HT-29 (cell line): Measurements from ENCODE around the gene CCL8. TPM values are rescaled to one million over a fixed set of nuclear protein-coding genes. Genes with fewer than 3 reads are reported as not detected.
"Not testable (repeated sequence)": the region's sequence is repeated elsewhere in the genome, so short reads cannot be mapped to it uniquely, and the experiment has no call there.

Source experiments
- DNase-seq: peaks from one replicate; pipeline ENCODE4 v3.0.0-alpha.2; 2015; ENCODE audit warnings: low spot score
- total RNA-seq: library from RNA; depleted of rRNA; stranded (reverse); fragments of >200 nt; shearing (Covaris generic); gene quantifications from 2 replicates; pipeline ENCODE4 v1.2.3, GENCODE V29; 2014

CCL8 gene
- total RNA-seq, 1 experiment from 2014 or later = not detected

GRCh38 chr17:34313164-34313563 is 6.1 kb upstream of the CCL8 start:
- DNase-seq = no peak

DNA sequence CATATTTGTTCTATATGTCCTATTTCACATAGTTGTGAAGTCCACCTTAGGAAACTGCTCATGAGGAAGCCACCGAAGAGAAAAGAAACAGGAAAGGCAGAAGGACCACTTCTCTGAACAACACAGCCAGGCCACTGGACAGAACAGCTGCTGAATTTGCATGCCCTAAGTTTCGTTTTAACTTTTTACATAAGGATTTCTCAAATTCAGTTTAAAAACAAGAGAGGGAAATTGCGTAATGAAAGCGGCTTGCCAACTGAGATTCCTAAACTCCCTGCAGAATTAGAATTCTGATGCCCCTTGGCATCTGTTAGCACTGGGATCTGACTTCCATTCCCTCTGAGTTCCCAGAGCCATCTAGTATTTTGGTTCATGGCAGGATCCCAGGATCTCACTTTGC is 5.0 kb upstream of the CCL8 start:
- DNase-seq = no peak

- DNase-seq = peak; percentile 33
These were observed 761 bp upstream of the CCL8 start for GRCh38 chr17:34318474-34318873.

- DNase-seq = no peak
These were observed 2.7 kb downstream of the CCL8 start for GRCh38 chr17:34321964-34322363.

DNA sequence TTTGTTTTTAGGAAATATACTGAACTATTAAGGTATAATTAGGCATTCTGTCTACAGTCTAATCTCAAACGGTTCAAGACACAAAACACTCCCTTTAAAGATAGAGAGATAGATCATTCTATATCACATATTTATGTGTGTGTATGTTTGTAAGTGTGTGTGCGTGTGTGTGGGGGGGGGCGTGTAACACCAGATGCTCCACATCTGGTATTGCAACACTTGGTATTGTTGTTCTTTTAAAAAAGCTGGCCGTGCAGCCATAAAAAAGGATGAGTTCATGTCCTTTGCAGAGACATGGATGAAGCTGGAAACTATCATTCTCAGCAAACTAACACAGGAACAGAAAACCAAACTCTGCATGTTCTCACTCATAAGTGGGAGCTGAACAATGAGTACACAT is 8.3 kb downstream of the CCL8 start:
- DNase-seq = not testable (repeated sequence)

DNA sequence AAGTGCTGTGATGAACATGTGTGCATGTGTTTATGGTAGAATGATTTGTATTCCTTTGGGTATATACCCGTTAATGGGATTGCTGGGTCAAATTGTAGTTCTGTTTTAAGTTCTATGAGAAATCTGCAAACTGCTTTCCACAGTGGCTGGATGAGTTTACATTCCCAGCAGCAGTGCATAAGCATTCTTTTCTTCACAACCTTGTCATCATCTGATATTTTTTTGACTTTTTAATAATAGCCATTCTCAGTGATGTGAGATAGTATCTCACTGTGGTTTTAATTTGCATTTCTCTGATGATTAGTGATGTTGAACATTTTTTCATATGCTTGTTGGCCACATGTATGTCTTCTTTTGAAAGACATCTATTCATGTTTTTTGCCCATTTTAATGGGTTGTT is 18.5 kb downstream of the CCL8 start:
- DNase-seq = no peak

DNA sequence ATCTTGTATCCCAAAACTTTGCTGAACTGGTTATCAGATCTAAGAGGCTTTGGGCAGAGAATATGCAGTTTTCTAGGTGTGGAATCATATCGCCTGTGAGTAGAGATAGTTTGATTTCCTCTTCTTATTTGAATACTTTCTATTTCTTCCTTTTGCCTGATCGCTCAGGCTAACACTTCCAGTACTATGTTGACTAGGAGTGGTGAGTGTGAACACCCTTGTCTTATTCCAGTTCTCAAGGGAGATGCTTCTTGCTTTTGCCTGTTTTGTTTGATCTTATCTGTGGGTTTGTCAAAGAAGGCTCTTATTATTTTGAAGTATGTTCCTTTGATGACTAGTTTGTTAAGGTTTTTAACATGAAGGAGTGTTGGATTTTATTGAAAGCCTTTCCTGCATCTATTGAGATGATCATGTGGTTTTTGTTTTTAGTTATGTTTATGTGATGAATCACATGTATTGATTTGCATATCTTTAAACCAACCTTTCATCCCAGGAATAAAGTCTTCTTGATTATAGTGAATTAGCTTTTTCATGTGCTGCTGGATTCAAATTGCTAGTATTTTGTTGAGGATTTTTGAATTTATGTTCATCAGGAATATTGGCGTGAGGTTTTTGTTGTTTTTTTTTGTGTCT is 20.0 kb downstream of the CCL8 start:
- DNase-seq = no peak

DNA sequence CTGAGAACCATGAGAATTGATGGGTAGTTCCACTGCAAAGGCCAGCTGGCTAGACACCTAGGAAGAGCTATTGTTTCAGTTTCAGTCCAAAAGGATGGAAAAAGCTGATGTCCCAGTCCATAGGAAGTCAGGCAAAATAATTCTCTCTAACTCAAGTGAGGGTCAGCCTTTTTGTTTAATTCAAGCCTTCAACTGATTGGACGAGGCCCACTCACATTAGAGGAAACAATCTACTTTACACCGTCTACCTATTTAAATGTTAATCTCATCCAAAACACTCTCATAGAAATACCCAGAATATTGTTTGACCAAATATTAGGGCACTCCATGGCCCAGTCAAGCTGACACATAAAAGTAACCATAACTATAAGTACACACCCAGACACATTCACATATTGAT is 22.7 kb downstream of the CCL8 start:
- DNase-seq = no peak

DNA sequence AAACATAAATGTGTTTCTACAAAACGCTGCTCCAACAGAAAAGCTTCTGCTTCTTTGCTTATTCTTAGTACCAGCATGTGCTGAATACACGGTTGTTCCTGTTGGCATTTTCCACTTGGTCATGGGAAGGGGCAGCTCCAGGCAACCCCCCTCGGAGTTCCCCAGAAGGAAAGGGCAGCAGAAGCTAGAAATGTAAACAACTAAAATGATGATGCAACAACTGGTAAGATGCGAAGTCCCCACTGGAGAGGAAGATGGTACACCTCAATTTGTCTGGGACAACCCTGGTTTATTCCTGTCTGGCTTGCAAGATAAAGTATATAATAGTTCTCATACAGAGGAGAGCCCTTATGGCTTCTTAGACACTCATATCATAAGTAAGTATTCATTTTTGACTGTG is 27.8 kb downstream of the CCL8 start:
- DNase-seq = no peak

GRCh38 chr17:34349751-34350150 is 30.5 kb downstream of the CCL8 start:
- no peak for DNase-seq

DNA sequence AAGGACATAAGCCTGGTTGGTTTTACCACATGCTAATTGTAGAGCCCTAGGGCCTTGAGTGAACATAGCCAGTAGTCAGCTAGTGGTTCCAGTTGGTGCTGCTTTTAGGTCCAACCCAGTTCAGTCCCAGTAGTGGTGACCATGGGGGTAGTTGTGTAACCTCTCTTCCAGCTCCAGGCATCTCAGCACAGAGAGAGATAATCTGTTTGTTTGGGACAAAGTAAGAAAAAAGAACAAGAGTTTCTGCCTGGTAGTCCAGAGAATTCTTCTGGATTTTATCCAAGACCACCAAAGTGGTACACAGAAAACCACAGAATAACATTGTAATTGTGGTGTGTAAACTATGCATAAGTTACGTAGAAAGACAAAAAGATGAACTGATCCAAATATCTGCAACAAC is 31.9 kb downstream of the CCL8 start:
- no peak for DNase-seq

- DNase-seq = no peak
These were observed 33.0 kb downstream of the CCL8 start for GRCh38 chr17:34352191-34352590.

GRCh38 chr17:34354637-34355036 is 35.4 kb downstream of the CCL8 start:
- DNase-seq = no peak

GRCh38 chr17:34356194-34356593 is 37.0 kb downstream of the CCL8 start, which contains the start of gene CCL13:
Gene CCL13 (plus strand): TSS chr17:34356480. CDS start chr17:34356527, 47 bp downstream.
- no peak for DNase-seq

- DNase-seq = peak; percentile 29
These were observed 38.2 kb downstream of the CCL8 start for GRCh38 chr17:34357398-34357797.

DNA sequence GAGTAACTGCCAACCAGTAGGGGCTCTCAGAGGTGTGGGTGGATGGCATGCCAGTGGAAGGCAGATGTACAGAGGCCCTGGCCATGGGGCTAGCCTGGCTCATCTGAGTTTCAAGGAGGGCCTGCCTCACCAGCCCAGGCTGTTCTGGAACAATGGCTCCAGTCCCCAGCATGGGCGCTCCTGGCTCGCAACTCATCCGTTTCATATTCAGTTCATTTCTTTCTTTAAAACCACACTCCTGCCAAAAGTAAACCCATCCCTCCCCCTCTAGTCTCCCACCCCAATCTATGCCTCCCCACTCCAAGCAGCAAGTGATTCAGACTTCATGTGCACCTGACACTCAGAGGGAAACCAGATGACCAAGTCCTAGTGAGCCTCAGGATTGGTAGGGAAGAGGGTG is 39.4 kb downstream of the CCL8 start:
- DNase-seq = no peak

DNA sequence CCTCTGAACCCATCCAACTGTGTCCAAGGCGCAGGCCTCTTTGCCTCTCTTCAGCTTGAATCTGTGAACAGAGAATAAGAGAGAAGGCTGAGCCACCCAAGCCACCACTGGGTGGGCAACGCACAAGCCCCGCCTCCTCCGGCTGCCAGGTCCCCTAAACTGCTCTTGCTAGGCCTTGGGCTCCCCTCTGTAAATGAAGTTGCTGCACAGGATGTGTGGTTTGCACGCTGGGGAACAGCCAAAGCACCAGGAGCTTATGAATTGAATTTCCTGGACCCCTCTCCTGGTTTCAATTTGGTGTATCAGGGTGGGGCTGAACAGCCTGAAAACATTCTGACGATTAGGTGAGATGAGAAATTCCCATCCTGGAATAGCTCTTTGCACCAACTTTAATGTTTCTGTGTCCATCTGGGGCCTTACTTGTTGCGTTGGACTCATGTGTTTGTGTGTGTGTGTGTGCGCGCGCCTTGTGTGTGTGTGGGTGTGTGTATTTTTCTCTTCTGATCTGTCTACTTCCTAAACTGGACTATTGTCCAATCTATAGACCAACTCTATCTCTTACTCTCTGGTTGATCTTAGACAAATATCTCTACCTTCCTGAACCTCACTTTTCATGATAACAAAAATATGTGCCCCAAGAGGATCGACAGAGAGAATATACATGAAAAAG is 41.5 kb downstream of the CCL8 start:
- DNase-seq = no peak

GRCh38 chr17:34361478-34362061 is 42.3 kb downstream of the CCL8 start:
- DNase-seq = peak; percentile 95

- DNase-seq = no peak
These were observed 44.0 kb downstream of the CCL8 start, which contains the start of gene CCL1 for GRCh38 chr17:34363183-34363661. Gene CCL1 (minus strand): TSS chr17:34363233. CDS start chr17:34363161, 72 bp downstream.

GRCh38 chr17:34364751-34365150 is 45.5 kb downstream of the CCL8 start:
- no peak for DNase-seq

DNA sequence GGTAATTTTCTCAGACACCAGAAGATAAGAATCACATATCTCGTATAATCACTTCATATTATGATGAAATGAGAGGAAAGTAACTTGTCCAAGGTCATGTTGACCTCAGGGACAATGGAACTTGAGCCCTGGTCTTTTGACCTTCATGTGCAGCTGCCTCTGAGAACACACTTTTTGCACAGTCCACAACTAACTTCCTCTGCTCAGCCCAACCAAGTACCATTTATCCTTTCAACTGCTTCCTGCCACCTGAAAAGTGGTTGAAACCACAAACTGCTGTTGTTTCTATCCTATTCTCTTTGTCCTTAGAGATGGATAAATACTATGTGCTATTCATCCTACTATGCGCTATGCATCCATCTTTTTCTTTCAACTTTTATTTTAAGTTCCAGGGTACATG is 46.1 kb downstream of the CCL8 start:
- DNase-seq = no peak

GRCh38 chr17:34366010-34366409 is 46.8 kb downstream of the CCL8 start:
- no peak for DNase-seq
